ENCODE results near the gene DKK3. TPM values are rescaled to one million over a fixed set of nuclear protein-coding genes. Genes with fewer than 3 reads are reported as not detected.
A peak's percentile ranks its signal among the peaks of the same experiment; 100 is the strongest.

DKK3 gene
- total RNA-seq: 769 TPM
- long read RNA-seq, transcript DKK3-201 (8 exons, 2,636 nt): major isoform, 1,798 of 3,973 reads
- long read RNA-seq, transcript DKK3-202 (8 exons, 2,650 nt): minor isoform, 112 of 3,973 reads
- long read RNA-seq, partial matches to known transcripts: 1,655 of 3,973 reads
- long read RNA-seq, other reads (novel, unspliced or antisense): 402 of 3,973 reads

GRCh38 chr11:12007769-12008737, at the start of gene DKK3:
TSS of gene DKK3 (minus strand) at chr11:12008626. CDS start at chr11:12008582, 44 bp downstream.
- peak within 1 kb of the TSS; percentile 82 for H3K4me3 ChIP-seq
- intact Hi-C loops (cut with micrococcal nuclease): no loop called here
- DNase-seq: no peak
- H3K36me3 ChIP-seq: no peaks in the 10 kb centered on the region
- peak within 1 kb of the TSS; percentile 86 for H3K27ac ChIP-seq (replicated peaks)
- TF ChIP-seq CTCF (IDR thresholded peaks at IDR 0.05; ENCODE audit: borderline replicate concordance): no peak
- H3K27me3 ChIP-seq (ENCODE audit: low read depth): peaks cover 18% of the 10 kb centered on the region
- H3K9me3 ChIP-seq (replicated peaks): no peaks in the 10 kb centered on the region
- H3K4me1 ChIP-seq: peaks cover 65% of the 10 kb centered on the region

GRCh38 chr11:12057299-12057980, 49.0 kb upstream of the DKK3 start:
- no peak for TF ChIP-seq CTCF (IDR thresholded peaks at IDR 0.05; ENCODE audit: borderline replicate concordance)
- intact Hi-C loops (cut with micrococcal nuclease): no loop called here
- Histone ChIP-seq H3K9me3 (replicated peaks) (no peaks in the 10 kb centered on the region), H3K4me1 (peaks cover 16% of the 10 kb centered on the region), H3K4me3 (no peak overlapping the region), H3K27me3 (ENCODE audit: low read depth) (no peaks in the 10 kb centered on the region), H3K36me3 (no peaks in the 10 kb centered on the region), H3K27ac (replicated peaks) (no peak overlapping the region)
- no peak for DNase-seq

- intact Hi-C loops (cut with micrococcal nuclease): no loop called here
- Histone ChIP-seq H3K4me1 (peaks cover 17% of the 10 kb centered on the region), H3K27ac (replicated peaks) (no peak overlapping the region), H3K4me3 (no peak overlapping the region), H3K9me3 (replicated peaks) (no peaks in the 10 kb centered on the region), H3K36me3 (no peaks in the 10 kb centered on the region), H3K27me3 (ENCODE audit: low read depth) (no peaks in the 10 kb centered on the region)
- DNase-seq: no peak
- no peak for TF ChIP-seq CTCF (IDR thresholded peaks at IDR 0.05; ENCODE audit: borderline replicate concordance)
Observed at GRCh38 chr11:12056119-12056518, 47.7 kb upstream of the DKK3 start.

GRCh38 chr11:12053606-12054361, 45.4 kb upstream of the DKK3 start:
- H3K4me1 ChIP-seq: peaks cover 25% of the 10 kb centered on the region
- H3K27me3 ChIP-seq (ENCODE audit: low read depth): no peaks in the 10 kb centered on the region
- no peaks in the 10 kb centered on the region for H3K9me3 ChIP-seq (replicated peaks)
- no peak for TF ChIP-seq CTCF (IDR thresholded peaks at IDR 0.05; ENCODE audit: borderline replicate concordance)
- intact Hi-C loops (cut with micrococcal nuclease): no loop called here
- no peak for DNase-seq
- H3K36me3 ChIP-seq: no peaks in the 10 kb centered on the region
- peak overlapping the region; percentile 35 for H3K27ac ChIP-seq (replicated peaks)
- H3K4me3 ChIP-seq: no peak overlapping the region
